ENCODE results near the gene SGSH.

GRCh38 chr17:80191192-80191591, 28.9 kb downstream of the SGSH start:
- TF ChIP-seq ZNF274 (IDR thresholded peaks at IDR 0.05; ENCODE audit: low read depth, low read length), result no peak
- TF ChIP-seq YY1 (IDR thresholded peaks at IDR 0.05; ENCODE audit: insufficient read depth, insufficient read length), result no peak
- TF ChIP-seq SUZ12 (IDR thresholded peaks at IDR 0.05; ENCODE audit: extremely low read depth, insufficient read depth, insufficient read length), result no peak
